Neuronal stem cell (in vitro differentiated cells): ENCODE results near the gene SIK3.
"Not testable (repeated sequence)": the region's sequence is repeated elsewhere in the genome, so short reads cannot be mapped to it uniquely, and the experiment has no call there.

Experiments used
- DNase-seq: peaks from one replicate; pipeline ENCODE4 v3.0.0-alpha.2; 2013; ENCODE audit warnings: low spot score
- H2AFZ ChIP-seq: one replicate; pipeline ENCODE4 v1.6.1; 2013; ENCODE audit warnings: mild to moderate bottlenecking, low read length, inconsistent platforms
- H2AK5ac ChIP-seq: 2 replicates; pipeline ENCODE4 v1.6.1; 2013; ENCODE audit warnings: low read depth, mild to moderate bottlenecking, inconsistent platforms, low read length, moderate library complexity, mixed read lengths
- H2BK120ac ChIP-seq: 2 replicates; pipeline ENCODE4 v1.6.1; 2013; ENCODE audit warnings: low read depth, mild to moderate bottlenecking, inconsistent platforms, low read length, moderate library complexity, mixed read lengths
- H2BK12ac ChIP-seq: one replicate; pipeline ENCODE4 v1.6.1; 2013; ENCODE audit warnings: low read length, inconsistent platforms
- H2BK15ac ChIP-seq: 2 replicates; pipeline ENCODE4 v1.6.1; 2013; ENCODE audit warnings: mild to moderate bottlenecking, low read length, inconsistent platforms, mixed read lengths
- H2BK5ac ChIP-seq: one replicate; pipeline ENCODE4 v1.6.1; 2013; ENCODE audit warnings: inconsistent platforms, mild to moderate bottlenecking, low read length, moderate library complexity
- H3K14ac ChIP-seq: one replicate; pipeline ENCODE4 v1.6.1; 2013; ENCODE audit warnings: low read length, inconsistent platforms
- H3K18ac ChIP-seq: 2 replicates; pipeline ENCODE4 v1.6.1; 2013; ENCODE audit warnings: low read length, inconsistent platforms
- H3K23ac ChIP-seq: 2 replicates; pipeline ENCODE4 v1.6.1; 2013; ENCODE audit warnings: low read depth, mild to moderate bottlenecking, mixed read lengths, low read length, inconsistent platforms; ENCODE audit not compliant: poor library complexity
- H3K27ac ChIP-seq: replicated peaks from 3 replicates; pipeline ENCODE4 v1.5.1; 2013; ENCODE audit warnings: low read length, inconsistent platforms
- H3K27me3 ChIP-seq, 3 experiments: 2 replicates each; pipeline ENCODE4 v1.6.1; 2013; ENCODE audit warnings: low read length in 3 of 3, mild to moderate bottlenecking in 2 of 3, inconsistent platforms in 1 of 3, low read depth in 1 of 3, mixed read lengths in 1 of 3, moderate library complexity in 1 of 3; ENCODE audit not compliant: control insufficient read depth in 3 of 3, insufficient read depth in 3 of 3
- H3K36me3 ChIP-seq, 2 donors: replicated peaks in 1 of 2; 2 replicates each; pipeline ENCODE4 v1.6.1; 2013; ENCODE audit warnings: low read length in 2 of 2; ENCODE audit not compliant: control insufficient read depth in 2 of 2, insufficient read depth in 2 of 2
- H3K4ac ChIP-seq: 2 replicates; pipeline ENCODE4 v1.6.1; 2013; ENCODE audit warnings: inconsistent platforms, mild to moderate bottlenecking, low read length, moderate library complexity
- H3K4me1 ChIP-seq, 2 donors: 1 replicate in 1 of 2; 2 replicates in 1 of 2; pipeline ENCODE4 v1.6.1; 2013; ENCODE audit warnings: low read length in 2 of 2, low read depth in 1 of 2; ENCODE audit not compliant: control insufficient read depth in 2 of 2, insufficient read depth in 1 of 2
- H3K4me2 ChIP-seq: one replicate; pipeline ENCODE4 v1.6.1; 2013; ENCODE audit warnings: mild to moderate bottlenecking, low read length, inconsistent platforms; ENCODE audit not compliant: insufficient read depth, poor library complexity, severe bottlenecking
- H3K4me3 ChIP-seq, 2 donors: 2 replicates each; pipeline ENCODE4 v1.5.1; 2013; ENCODE audit warnings: low read length in 2 of 2, mild to moderate bottlenecking in 2 of 2, inconsistent platforms in 1 of 2, moderate library complexity in 1 of 2
- H3K79me1 ChIP-seq: one replicate; pipeline ENCODE4 v1.6.1; 2013; ENCODE audit warnings: low read depth, mild to moderate bottlenecking, inconsistent platforms, low read length, moderate library complexity
- H3K9ac ChIP-seq: one replicate; pipeline ENCODE4 v1.6.1; 2013; ENCODE audit warnings: mild to moderate bottlenecking, low read depth, low read length, inconsistent platforms; ENCODE audit not compliant: poor library complexity
- H3K9me3 ChIP-seq, 2 donors: replicated peaks in 1 of 2; 2 replicates each; pipeline versions ENCODE3 to v1.6.1; 2013; ENCODE audit warnings: low read length in 2 of 2, mild to moderate bottlenecking in 2 of 2, inconsistent platforms in 1 of 2, low read depth in 1 of 2, mixed read lengths in 1 of 2, moderate library complexity in 1 of 2; ENCODE audit not compliant: control insufficient read depth in 2 of 2, insufficient read depth in 1 of 2
- H4K8ac ChIP-seq: one replicate; pipeline ENCODE4 v1.6.1; 2013; ENCODE audit warnings: low read depth, mild to moderate bottlenecking, inconsistent platforms, low read length, moderate library complexity
- H4K91ac ChIP-seq: one replicate; pipeline ENCODE4 v1.6.1; 2013; ENCODE audit warnings: low read length, low read depth, mild to moderate bottlenecking, inconsistent platforms; ENCODE audit not compliant: poor library complexity
- WGBS, 2 donors: extraction: QIAGEN DNeasy Blood & Tissue Kit; methylation state at CpG; one replicate each; pipeline ENCODE4 v1.1.7; 2013; ENCODE audit warnings: missing lambda C conversion rate in 2 of 2, mixed read lengths in 1 of 2; ENCODE audit not compliant: insufficient read length in 2 of 2, insufficient replicate concordance in 1 of 2; ENCODE audit errors: extremely low coverage in 2 of 2; 5-methylcytosine and 5-hydroxymethylcytosine counted together

SIK3 gene

DNA sequence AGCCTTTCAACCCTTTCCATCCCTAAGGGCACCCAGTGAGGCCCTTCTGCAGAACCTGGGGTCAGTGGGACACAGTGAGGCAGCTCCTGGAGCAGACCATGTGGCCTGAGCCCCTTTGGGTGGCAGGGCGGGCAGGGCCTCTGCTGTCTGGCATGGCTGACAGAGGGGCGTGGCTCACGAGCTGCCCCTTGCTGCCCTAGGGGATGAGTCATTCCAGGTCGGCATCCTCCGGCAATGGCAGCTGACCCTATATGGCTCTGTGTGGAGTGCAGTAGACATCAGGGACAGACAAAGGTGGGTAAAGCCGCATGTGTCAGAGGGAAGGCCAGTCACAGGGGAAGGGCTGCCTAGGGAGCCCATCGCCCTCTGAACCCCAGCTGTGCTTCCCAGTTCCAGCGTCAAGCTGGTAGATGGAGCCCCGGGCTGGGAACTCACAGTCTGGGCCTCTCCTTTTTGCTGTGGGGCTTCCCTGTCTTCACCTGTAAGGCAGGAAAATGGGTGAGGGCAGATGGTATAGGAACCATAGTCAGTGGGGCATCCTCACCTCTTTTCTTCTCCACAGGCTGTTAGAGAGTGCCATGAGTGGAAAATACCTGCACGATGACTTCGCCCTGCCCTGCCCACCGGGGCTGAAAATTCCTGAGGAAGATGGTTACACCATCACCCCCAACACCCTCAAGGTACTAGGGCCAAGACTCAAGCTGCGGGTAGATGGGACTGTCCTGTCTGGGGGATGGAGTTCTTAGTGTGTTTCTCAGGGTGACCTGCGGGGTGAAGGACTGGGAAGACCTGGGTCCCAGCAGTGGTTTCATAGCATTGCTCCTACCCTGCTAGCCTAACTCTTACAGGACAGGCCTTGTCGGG is 39.2 kb upstream of the SIK3 start:
- H3K4me1 ChIP-seq, H3K27ac ChIP-seq, H3K4me3 ChIP-seq, H3K9ac ChIP-seq, H2BK5ac ChIP-seq, H2BK15ac ChIP-seq, H3K4me2 ChIP-seq, H3K9me3 ChIP-seq, H2BK120ac ChIP-seq, H3K27me3 ChIP-seq, H3K23ac ChIP-seq, H2AFZ ChIP-seq, H3K18ac ChIP-seq, H3K36me3 ChIP-seq, H3K4ac ChIP-seq, H3K14ac ChIP-seq, H4K8ac ChIP-seq, H2AK5ac ChIP-seq, H3K79me1 ChIP-seq, DNase-seq, H2BK12ac ChIP-seq, H4K91ac ChIP-seq: not testable (repeated sequence)
- WGBS, 2 donors, result no CpG with 5 or more reads among the region's 15 CpGs

GRCh38 chr11:117134979-117135378 is 36.8 kb upstream of the SIK3 start:
- H3K27me3 ChIP-seq, H3K23ac ChIP-seq, DNase-seq, H3K4me1 ChIP-seq, H3K4me2 ChIP-seq, H2BK120ac ChIP-seq, H3K18ac ChIP-seq, H3K9me3 ChIP-seq, H4K91ac ChIP-seq, H2AFZ ChIP-seq, H2BK5ac ChIP-seq, H2BK15ac ChIP-seq, H3K4ac ChIP-seq, H3K14ac ChIP-seq, H2BK12ac ChIP-seq, H2AK5ac ChIP-seq, H4K8ac ChIP-seq, H3K27ac ChIP-seq, H3K9ac ChIP-seq, H3K79me1 ChIP-seq, H3K36me3 ChIP-seq, H3K4me3 ChIP-seq: not testable (repeated sequence)
- WGBS, 2 donors, result no CpG with 5 or more reads among the region's 4 CpGs

DNA sequence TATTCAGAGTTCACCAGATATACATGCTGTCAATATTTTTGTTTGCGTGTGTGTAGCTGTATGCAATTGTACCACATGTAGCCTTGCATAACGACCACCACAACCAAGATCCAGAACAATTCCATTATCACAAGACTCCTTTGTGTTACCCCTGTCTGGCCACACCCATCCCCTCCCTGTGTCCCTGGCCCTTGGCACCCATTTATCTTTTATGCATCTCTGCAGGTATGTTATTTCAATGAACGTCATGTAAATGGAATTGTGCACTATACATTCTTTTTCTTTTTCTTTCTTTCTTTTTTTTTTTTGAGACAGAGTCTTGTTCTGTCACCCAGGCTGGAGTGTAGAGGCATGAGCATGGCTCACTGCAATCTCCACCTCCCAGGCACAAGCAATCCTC is 36.2 kb upstream of the SIK3 start:
- H3K9ac ChIP-seq, result no peak overlapping the region
- H4K8ac ChIP-seq, result no peak overlapping the region
- H4K91ac ChIP-seq, result no peak overlapping the region
- H3K4me2 ChIP-seq, result no peak overlapping the region
- no peak overlapping the region for H3K4ac ChIP-seq
- no peak overlapping the region for H2AFZ ChIP-seq
- H3K14ac ChIP-seq, result no peak overlapping the region
- peaks cover 0 to 4% of the 10 kb centered on the region in 2 donors for H3K4me1 ChIP-seq
- no peak overlapping the region for H2BK5ac ChIP-seq
- no peaks in the 10 kb centered on the region for H3K27me3 ChIP-seq
- no peak overlapping the region for H3K4me3 ChIP-seq
- H2BK12ac ChIP-seq, result no peak overlapping the region
- H3K27ac ChIP-seq, result no peak overlapping the region
- no peak overlapping the region for H2BK15ac ChIP-seq
- no peaks in the 10 kb centered on the region for H3K79me1 ChIP-seq
- H3K23ac ChIP-seq, result no peak overlapping the region
- DNase-seq, result no peak
- no peaks in the 10 kb centered on the region for H3K36me3 ChIP-seq
- no peak overlapping the region for H3K18ac ChIP-seq
- no CpG with 5 or more reads among the region's 3 CpGs for WGBS, 2 donors
- H2AK5ac ChIP-seq, result no peak overlapping the region
- H2BK120ac ChIP-seq, result no peak overlapping the region
- H3K9me3 ChIP-seq, result peaks cover 0 to 2% of the 10 kb centered on the region in 2 donors

DNA sequence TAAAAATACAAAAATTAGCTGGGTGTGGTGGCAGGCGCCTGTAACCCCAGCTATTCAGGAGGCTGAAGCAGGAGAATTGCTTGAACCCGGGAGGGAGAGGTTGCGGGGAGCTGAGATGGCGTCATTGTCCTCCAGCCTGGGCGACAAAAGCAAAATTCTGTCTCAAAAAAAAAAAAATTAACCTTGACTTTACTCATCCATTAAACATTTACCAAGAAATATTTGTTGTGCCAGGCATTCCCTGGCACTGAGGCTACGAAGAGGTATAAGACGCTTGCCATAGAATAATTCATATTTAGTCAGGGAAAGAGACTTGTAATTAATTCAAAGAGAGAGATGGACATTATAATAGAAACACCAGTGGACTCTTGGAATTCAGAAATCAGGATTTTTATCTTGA is 32.7 kb upstream of the SIK3 start:
- Histone ChIP-seq H2AK5ac (no peak overlapping the region), H3K4me1 (peaks cover 0 to 3% of the 10 kb centered on the region in 2 donors), H3K4ac (no peak overlapping the region), H4K91ac (no peak overlapping the region), H3K14ac (no peak overlapping the region), H3K36me3 (no peaks in the 10 kb centered on the region), H3K27ac (no peak overlapping the region), H3K4me3 (no peak overlapping the region), H3K27me3 (peaks cover 0 to 17% (median 0%) of the 10 kb centered on the region in 3 experiments), H3K79me1 (no peaks in the 10 kb centered on the region), H3K9me3 (peaks cover 0 to 2% of the 10 kb centered on the region in 2 donors), H3K4me2 (no peak overlapping the region), H2BK12ac (no peak overlapping the region), H3K18ac (no peak overlapping the region), H2BK15ac (no peak overlapping the region), H3K9ac (no peak overlapping the region), H3K23ac (no peak overlapping the region), H2BK120ac (no peak overlapping the region), H2AFZ (no peak overlapping the region), H4K8ac (no peak overlapping the region), H2BK5ac (no peak overlapping the region)
- DNase-seq, result no peak
- WGBS, 2 donors, result no CpG with 5 or more reads among the region's 7 CpGs
